GM12865 (cell line): ENCODE data around the gene EIF4E3.

Source experiments
- DNase-seq: peaks from one replicate; pipeline ENCODE4 v3.0.0; 2010; ENCODE audit warnings: low read depth
- H3K4me3 ChIP-seq: 2 replicates; pipeline ENCODE4 v1.5.1; 2011; ENCODE audit warnings: mild to moderate bottlenecking, low read depth, low read length, control low read depth
- CTCF ChIP-seq: IDR thresholded peaks from 2 replicates; pipeline ENCODE4 v1.5.1; 2011; ENCODE audit warnings: low read length, control low read depth, low read depth, inconsistent platforms; ENCODE audit not compliant: insufficient read depth; ENCODE audit errors: missing control alignments

EIF4E3 gene

DNA sequence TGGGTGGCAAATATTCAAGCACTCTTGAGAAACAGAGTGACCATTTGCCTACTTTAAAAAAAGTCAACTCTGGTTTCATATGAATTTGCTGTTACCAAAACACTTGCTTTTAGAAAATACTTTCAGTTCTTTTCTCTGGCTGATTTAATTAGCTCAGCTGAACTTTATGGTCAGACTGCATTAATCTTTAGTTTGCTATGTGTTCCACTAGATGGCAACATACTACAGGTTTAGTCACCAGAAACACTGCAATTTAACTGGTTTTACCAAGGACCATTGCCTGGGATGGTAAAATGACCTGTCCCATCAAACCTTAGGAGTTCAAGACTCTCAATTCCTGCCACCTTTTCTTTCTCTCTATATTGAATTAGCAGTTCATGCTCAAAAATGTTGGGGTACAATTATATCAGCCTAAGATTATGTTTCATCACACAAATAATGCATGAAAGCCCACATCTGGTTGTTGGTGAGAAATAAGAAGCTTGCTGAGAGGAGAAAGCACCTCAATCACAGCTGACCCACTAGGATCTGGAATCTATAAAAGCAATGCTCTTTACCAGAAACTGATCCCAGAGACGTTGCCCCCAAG lies 14.2 kb downstream of the EIF4E3 start:
- peak; percentile 49 for TF ChIP-seq CTCF
- no peak overlapping the region for H3K4me3 ChIP-seq
- peak; percentile 53 for DNase-seq

GRCh38 chr3:71709908-71710511 lies 15.2 kb downstream of the EIF4E3 start:
- no peak for DNase-seq
- TF ChIP-seq CTCF: no peak

DNA sequence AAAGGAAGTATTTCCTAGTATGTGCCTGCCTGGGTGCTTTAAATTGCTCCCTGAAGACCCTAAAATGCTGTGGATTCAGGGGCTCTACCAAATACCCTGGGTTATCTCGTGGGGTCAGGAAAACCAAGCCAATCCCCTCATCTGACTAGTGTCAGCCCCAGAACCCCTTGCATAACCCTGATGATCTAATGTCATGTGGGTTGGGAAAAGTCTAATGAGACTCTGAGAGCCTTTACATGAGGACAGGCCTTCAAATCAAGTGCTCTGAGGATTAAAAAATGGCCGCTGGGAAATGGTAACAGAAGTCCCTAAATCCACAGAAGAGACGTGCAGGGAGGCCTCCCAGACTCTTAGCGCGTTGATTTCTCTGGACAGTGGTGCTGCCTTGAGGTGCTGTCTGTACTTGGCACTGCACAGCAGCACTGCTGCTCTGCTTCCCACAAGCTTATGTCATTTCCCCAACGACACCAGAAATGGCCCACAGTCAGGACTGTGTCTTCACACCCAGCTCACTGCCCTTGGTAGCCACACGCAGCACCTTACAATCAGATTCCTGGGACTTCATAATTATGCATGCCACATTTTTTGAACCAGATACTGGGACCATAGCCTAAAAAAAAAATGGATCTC lies 16.6 kb downstream of the EIF4E3 start:
- no peak for TF ChIP-seq CTCF
- H3K4me3 ChIP-seq: no peak overlapping the region
- no peak for DNase-seq

More at GRCh38 chr3:71709908-71710511, 15.2 kb downstream of the EIF4E3 start:
- H3K4me3 ChIP-seq: no peak overlapping the region

DNA sequence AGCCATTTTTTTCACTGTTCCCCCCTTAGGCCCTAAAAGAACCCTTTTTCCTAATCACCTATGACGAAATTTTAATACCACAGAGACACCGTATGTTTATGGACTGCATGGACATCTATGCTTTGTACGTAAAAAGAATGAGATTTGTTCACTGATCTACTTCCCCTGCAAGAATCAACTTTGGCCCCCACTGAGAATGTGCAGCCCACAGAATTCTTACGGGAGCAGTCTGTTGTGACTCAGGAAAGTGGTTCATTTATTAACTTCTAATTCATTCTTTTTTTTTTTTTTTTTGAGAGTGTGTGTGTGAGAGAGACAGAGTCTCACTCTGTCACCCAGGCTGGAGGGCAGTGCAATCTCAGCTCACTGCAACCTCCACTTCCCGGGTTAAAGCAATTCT lies 17.6 kb downstream of the EIF4E3 start:
- DNase-seq: no peak
- no peak overlapping the region for H3K4me3 ChIP-seq
- no peak for TF ChIP-seq CTCF

- no peak for TF ChIP-seq CTCF
- H3K4me3 ChIP-seq: no peak overlapping the region
- DNase-seq: no peak
Observed at GRCh38 chr3:71705681-71706080, 19.5 kb downstream of the EIF4E3 start.

GRCh38 chr3:71704915-71705314 lies 20.3 kb downstream of the EIF4E3 start:
- no peak overlapping the region for H3K4me3 ChIP-seq
- DNase-seq: no peak
- no peak for TF ChIP-seq CTCF

DNA sequence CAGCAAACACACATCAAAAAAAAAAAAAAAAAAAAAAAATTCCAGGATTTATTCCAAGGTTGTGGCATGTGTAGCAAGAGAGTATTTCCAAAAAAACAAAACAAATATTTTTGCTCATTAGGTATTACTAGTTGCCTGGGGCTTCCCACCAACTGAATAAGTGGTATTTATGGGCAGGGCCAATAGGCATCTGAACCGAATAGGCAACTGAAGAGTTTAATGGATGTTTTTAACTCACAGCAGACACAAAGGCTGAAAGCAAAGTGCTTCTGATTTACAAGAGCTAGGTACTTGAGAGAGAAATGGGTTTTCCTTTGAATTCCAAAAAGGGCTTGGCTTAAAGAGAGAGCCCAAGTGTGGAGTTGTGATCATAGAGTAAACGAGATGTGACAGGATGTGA lies 21.4 kb downstream of the EIF4E3 start:
- no peak for DNase-seq
- no peak for TF ChIP-seq CTCF

More for the DNA sequence above, 21.4 kb downstream of the EIF4E3 start:
- H3K4me3 ChIP-seq: no peak overlapping the region
